ENCODE data around the gene OTOP2. TPM values are rescaled to one million over a fixed set of nuclear protein-coding genes. Genes with fewer than 3 reads are reported as not detected.
"Not testable (repeated sequence)": the region's sequence is repeated elsewhere in the genome, so short reads cannot be mapped to it uniquely, and the experiment has no call there.

The OTOP2 gene
- total RNA-seq, 1 donor from 2014 or later: not detected

DNA sequence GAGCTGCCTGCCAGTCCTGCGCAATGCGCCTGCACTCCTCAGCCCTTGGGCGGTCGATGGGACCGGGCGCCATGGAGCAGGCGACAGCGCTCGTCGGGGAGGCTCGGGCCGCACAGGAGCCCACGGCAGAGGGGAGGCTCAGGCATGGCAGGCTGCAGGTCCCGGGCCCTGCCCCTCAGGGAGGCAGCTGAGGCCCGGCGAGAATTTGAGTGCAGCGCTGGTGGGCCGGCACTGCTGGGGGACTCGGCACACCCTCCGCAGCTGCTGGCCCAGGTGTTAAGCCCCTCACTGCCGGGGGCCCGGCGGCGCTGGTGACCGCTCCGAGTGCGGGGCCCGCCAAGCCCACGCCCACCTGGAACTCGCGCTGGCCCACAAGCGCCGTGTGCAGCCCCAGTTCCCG, 17.1 kb upstream of the OTOP2 start:
- Histone ChIP-seq H4K20me1 (ENCODE audit: insufficient read depth, low read length) (no peaks in the 10 kb centered on the region), H2AFZ (ENCODE audit: low read depth, low read length) (no peak overlapping the region), H3K79me2 (ENCODE audit: insufficient read depth, low read length) (no peaks in the 10 kb centered on the region), H3K4me1 (ENCODE audit: insufficient read depth, low read length) (no peaks in the 10 kb centered on the region), H3K9ac (ENCODE audit: low read length) (no peak overlapping the region), H3K27me3 (ENCODE audit: insufficient read depth, low read length) (peaks cover 3% of the 10 kb centered on the region), H3K27ac (ENCODE audit: low read depth, low read length) (no peak overlapping the region), H3K9me3 (ENCODE audit: insufficient read depth, low read depth, low read length) (no peaks in the 10 kb centered on the region), H3K36me3 (ENCODE audit: insufficient read depth, low read length) (no peaks in the 10 kb centered on the region), H3K4me3 (ENCODE audit: insufficient read depth, low read depth, low read length) (no peak overlapping the region), H3K4me2 (ENCODE audit: low read length) (no peak overlapping the region)
- H3K27ac Mint-ChIP-seq (ENCODE audit: unreplicated experiment): no peak overlapping the region
- no peaks in the 10 kb centered on the region for H3K4me1 Mint-ChIP-seq (ENCODE audit: low read depth, unreplicated experiment)
- no peak overlapping the region for H3K4me3 Mint-ChIP-seq (ENCODE audit: unreplicated experiment)
- FAIRE-seq (no peak), DNase-seq (ENCODE audit: low read depth) (no peak)
- TF ChIP-seq EZH2 (IDR thresholded peaks at IDR 0.05; ENCODE audit: insufficient read depth, low read length): no peak
- TF ChIP-seq, protein P1, sequence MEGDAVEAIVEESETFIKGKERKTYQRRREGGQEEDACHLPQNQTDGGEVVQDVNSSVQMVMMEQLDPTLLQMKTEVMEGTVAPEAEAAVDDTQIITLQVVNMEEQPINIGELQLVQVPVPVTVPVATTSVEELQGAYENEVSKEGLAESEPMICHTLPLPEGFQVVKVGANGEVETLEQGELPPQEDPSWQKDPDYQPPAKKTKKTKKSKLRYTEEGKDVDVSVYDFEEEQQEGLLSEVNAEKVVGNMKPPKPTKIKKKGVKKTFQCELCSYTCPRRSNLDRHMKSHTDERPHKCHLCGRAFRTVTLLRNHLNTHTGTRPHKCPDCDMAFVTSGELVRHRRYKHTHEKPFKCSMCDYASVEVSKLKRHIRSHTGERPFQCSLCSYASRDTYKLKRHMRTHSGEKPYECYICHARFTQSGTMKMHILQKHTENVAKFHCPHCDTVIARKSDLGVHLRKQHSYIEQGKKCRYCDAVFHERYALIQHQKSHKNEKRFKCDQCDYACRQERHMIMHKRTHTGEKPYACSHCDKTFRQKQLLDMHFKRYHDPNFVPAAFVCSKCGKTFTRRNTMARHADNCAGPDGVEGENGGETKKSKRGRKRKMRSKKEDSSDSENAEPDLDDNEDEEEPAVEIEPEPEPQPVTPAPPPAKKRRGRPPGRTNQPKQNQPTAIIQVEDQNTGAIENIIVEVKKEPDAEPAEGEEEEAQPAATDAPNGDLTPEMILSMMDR (IDR thresholded peaks at IDR 0.05; ENCODE audit: insufficient read depth, low read depth, low read length): no peak
- no peaks in the 10 kb centered on the region for H3K36me3 Mint-ChIP-seq (ENCODE audit: low read depth, unreplicated experiment)
- peaks cover 53% of the 10 kb centered on the region for H3K27me3 Mint-ChIP-seq (ENCODE audit: low read depth, unreplicated experiment)
- peaks cover 11% of the 10 kb centered on the region for H3K9me3 Mint-ChIP-seq (ENCODE audit: unreplicated experiment)

DNA sequence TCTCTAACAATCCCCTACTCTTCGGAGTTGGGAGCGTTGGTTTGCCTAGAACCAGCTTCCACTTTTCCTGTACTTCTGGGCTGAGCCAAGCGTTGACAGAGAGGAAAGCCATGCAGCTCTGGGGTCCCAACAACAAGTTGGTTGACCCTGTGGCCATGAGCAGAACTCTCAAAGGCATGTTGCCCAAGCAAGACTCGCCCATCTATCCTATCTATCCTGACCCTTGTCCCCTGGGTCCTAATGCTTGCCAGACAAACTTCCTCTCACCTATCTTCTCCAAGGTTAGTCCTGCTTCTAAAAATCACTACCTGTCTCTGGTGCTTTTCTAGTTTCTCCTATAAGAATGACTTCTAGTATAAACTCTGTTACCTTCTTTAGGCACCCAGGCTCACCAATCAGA, 15.0 kb upstream of the OTOP2 start:
- not testable (repeated sequence) for H3K27ac Mint-ChIP-seq (ENCODE audit: unreplicated experiment)

DNA sequence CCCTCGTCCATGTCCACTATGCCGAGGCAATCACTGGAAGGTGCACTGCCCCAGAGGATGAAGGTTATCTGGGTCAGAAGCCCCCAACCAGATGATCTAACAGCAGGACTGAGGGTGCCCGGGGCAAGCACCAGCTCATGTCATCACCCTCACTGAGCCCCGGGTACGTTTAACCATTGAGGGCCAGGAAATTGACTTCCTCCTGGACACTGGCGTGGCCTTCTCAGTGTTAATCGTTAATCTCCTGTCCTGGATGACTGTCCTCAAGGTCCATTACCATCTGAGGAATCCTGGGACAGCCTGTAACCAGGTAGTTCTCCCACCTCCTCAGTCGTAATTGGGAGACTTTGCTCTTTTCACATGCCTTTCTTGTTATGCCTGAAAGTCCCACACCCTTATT, 12.7 kb upstream of the OTOP2 start:
- not testable (repeated sequence) for H3K36me3 ChIP-seq (ENCODE audit: insufficient read depth, low read length); H3K4me3 ChIP-seq (ENCODE audit: insufficient read depth, low read depth, low read length); H3K79me2 ChIP-seq (ENCODE audit: insufficient read depth, low read length); H3K27ac ChIP-seq (ENCODE audit: low read depth, low read length); H2AFZ ChIP-seq (ENCODE audit: low read depth, low read length); H4K20me1 ChIP-seq (ENCODE audit: insufficient read depth, low read length); H3K27ac Mint-ChIP-seq (ENCODE audit: unreplicated experiment); H3K4me1 ChIP-seq (ENCODE audit: insufficient read depth, low read length); H3K4me1 Mint-ChIP-seq (ENCODE audit: low read depth, unreplicated experiment); H3K4me2 ChIP-seq (ENCODE audit: low read length); H3K27me3 ChIP-seq (ENCODE audit: insufficient read depth, low read length); FAIRE-seq; H3K36me3 Mint-ChIP-seq (ENCODE audit: low read depth, unreplicated experiment); H3K4me3 Mint-ChIP-seq (ENCODE audit: unreplicated experiment); DNase-seq (ENCODE audit: low read depth); H3K9ac ChIP-seq (ENCODE audit: low read length); H3K9me3 ChIP-seq (ENCODE audit: insufficient read depth, low read depth, low read length)
- Mint-ChIP-seq H3K9me3 (ENCODE audit: unreplicated experiment) (peaks cover 13% of the 10 kb centered on the region), H3K27me3 (ENCODE audit: low read depth, unreplicated experiment) (peaks cover 46% of the 10 kb centered on the region)

More for the DNA sequence above, 15.0 kb upstream of the OTOP2 start:
- H4K20me1 ChIP-seq (ENCODE audit: insufficient read depth, low read length); H3K79me2 ChIP-seq (ENCODE audit: insufficient read depth, low read length); H3K27me3 ChIP-seq (ENCODE audit: insufficient read depth, low read length); H3K4me1 ChIP-seq (ENCODE audit: insufficient read depth, low read length); H3K36me3 Mint-ChIP-seq (ENCODE audit: low read depth, unreplicated experiment); H2AFZ ChIP-seq (ENCODE audit: low read depth, low read length); FAIRE-seq; H3K4me3 ChIP-seq (ENCODE audit: insufficient read depth, low read depth, low read length); DNase-seq (ENCODE audit: low read depth); H3K4me3 Mint-ChIP-seq (ENCODE audit: unreplicated experiment); H3K9ac ChIP-seq (ENCODE audit: low read length); H3K4me2 ChIP-seq (ENCODE audit: low read length); H3K27ac ChIP-seq (ENCODE audit: low read depth, low read length); H3K9me3 ChIP-seq (ENCODE audit: insufficient read depth, low read depth, low read length); H3K36me3 ChIP-seq (ENCODE audit: insufficient read depth, low read length); H3K4me1 Mint-ChIP-seq (ENCODE audit: low read depth, unreplicated experiment): not testable (repeated sequence)
- Mint-ChIP-seq H3K9me3 (ENCODE audit: unreplicated experiment) (peaks cover 17% of the 10 kb centered on the region), H3K27me3 (ENCODE audit: low read depth, unreplicated experiment) (peaks cover 47% of the 10 kb centered on the region)
